Diencephalon (tissue), 1 donor: ENCODE measurements around the gene UBA1. TPM values are rescaled to one million over a fixed set of nuclear protein-coding genes. Genes with fewer than 3 reads are reported as not detected.

Source experiments
- total RNA-seq: library from RNA; depleted of rRNA; stranded (reverse); fragments of >200 nt; gene quantifications from one replicate; pipeline ENCODE4 v1.2.3, GENCODE V29; 2014

UBA1 gene
- 134 TPM for total RNA-seq

DNA sequence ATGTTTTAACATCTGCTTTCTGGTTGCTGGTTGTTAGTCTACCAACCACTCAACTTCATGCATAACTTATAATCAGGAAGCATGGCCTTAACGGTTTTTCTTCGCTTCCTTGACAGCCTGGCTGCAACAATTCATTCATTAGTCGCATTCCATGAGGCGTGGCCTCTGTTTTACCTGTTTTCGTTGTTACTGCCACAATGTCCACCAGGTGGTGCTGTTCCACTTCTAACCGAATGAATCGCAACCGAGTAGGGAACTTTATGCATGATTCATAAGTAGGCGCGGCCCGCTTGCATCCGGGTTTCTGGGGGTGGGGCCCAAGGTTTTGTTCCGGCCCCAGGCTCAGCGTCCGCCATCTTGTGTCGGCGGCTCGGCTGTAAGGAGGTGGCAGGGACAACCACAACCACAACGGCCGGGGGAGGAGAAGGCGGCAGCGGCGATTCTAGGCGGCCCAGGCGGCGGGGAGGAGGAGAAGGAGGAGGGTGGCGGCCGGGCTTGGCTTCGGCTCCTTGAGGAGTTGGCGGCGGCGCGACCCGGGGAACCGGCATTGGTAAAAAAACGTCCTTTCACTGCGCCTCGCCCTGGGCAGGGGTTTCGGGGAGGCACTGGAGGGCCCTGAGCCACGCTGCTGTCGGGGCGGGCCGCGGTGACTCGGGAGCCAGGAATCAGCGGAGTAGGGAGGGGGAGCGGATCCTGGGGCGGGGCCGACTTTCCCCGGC is at the start of gene UBA1:
Gene UBA1 (plus strand): TSS at position 355 of the 719 bp plus-strand sequence. CDS start 4,974 bp downstream, outside the sequence.

GRCh38 chrX:47144626-47145394 is 48.8 kb upstream of the UBA1 start, which contains the start of the genes NDUFB11 and RBM10:
Gene NDUFB11, minus strand, starts transcription at chrX:47144702. Its CDS starts 23 bp downstream, at chrX:47144679.
Gene RBM10, plus strand, starts transcription at chrX:47145221. Its CDS starts 2,261 bp downstream, at chrX:47147482.

DNA sequence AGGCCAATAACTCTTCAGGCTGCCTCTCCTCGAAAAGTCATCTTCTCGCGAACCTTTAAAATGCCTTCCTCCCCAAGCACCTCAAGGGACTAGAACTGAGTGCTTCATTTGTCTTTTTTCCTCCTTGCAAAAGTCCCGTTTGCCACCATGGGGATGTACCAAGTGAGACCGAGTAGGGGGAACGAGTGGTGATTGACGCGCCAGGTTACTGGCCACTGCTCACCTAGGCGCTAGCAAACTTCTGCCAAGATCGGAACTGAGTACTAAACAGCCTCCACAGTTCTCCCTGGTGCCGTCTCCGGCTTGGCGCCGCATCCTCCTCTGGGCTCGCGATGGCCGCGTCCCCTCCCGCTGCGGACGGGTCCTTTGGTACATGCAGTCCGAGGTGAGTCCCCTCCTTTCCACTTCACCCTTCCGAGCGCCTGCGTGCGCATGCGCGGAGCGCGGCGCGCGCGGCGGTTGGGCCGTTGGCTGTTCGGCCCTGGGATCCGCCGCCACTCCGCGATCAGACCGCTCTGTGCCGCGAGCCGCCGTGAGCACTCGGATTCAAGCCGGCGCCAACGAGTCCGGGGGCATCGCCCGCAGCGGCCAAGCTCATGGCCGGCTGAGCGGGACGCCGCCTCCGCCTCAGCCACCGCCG is 24.8 kb downstream of the UBA1 start, which contains the start of gene CDK16:
Gene CDK16 (plus strand): TSS at position 402 of the 640 bp plus-strand sequence. CDS start 4,877 bp downstream, outside the sequence.

DNA sequence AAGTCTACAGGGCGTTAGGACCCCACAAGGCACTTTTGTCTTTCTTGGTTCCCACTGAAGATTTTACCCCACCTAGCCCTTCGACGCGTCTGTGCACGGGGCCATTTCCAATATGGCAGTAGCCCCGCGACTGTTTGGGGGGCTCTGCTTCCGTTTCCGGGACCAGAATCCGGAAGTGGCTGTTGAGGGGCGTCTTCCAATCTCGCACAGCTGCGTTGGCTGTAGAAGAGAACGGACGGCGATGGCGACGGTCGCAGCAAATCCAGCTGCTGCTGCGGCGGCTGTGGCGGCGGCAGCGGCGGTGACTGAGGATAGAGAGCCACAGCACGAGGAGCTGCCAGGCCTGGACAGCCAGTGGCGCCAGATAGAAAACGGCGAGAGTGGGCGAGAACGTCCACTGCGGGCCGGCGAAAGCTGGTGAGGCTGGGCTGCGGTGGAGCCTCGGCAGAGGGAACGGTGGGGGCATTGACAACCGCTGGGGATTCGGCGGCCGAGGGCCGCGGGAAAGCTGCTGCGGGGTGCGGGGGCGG is 39.2 kb downstream of the UBA1 start, which contains the start of gene USP11:
Gene USP11 (plus strand): TSS at position 207 of the 530 bp plus-strand sequence. CDS start 35 bp downstream, at position 242.

Other genes with a start within 250 kb of the UBA1 start
- 5.8 TPM for gene RGN, start 115.4 kb upstream of the UBA1 start, total RNA-seq
- gene NDUFB11, start 49.1 kb upstream of the UBA1 start, total RNA-seq, result 64.1 TPM
- gene RBM10, start 48.6 kb upstream of the UBA1 start, total RNA-seq, result 33.9 TPM
- 96.2 TPM for gene CDK16, start 24.9 kb downstream of the UBA1 start, total RNA-seq
- 183 TPM for gene USP11, start 39.2 kb downstream of the UBA1 start, total RNA-seq
- 5.1 TPM for gene ZNF157, start 176.7 kb downstream of the UBA1 start, total RNA-seq